CD4-positive, alpha-beta T cell treated with Interleukin-4 for 1 hour (primary cell): ENCODE measurements around the gene RHOJ.
"Not testable (repeated sequence)": the region's sequence is repeated elsewhere in the genome, so short reads cannot be mapped to it uniquely, and the experiment has no call there.

Experiments used
- DNase-seq, 2 donors: peaks; one replicate each; pipeline ENCODE4 v3.0.0-alpha.2; 2020 to 2022

RHOJ gene

GRCh38 chr14:63204407-63205043 lies at the start of gene RHOJ:
Gene RHOJ, plus strand, starts transcription at chr14:63204443. Its CDS starts 427 bp downstream, at chr14:63204870.
- DNase-seq, result no peak

GRCh38 chr14:63155511-63156185 lies 48.6 kb upstream of the RHOJ start:
- DNase-seq, result no peak

- no peak for DNase-seq
These were observed 47.0 kb upstream of the RHOJ start for GRCh38 chr14:63157195-63157594.

GRCh38 chr14:63163306-63163705 lies 40.9 kb upstream of the RHOJ start:
- DNase-seq, result no peak

GRCh38 chr14:63164108-63164683 lies 40.0 kb upstream of the RHOJ start:
- DNase-seq, result no peak

GRCh38 chr14:63165267-63165666 lies 39.0 kb upstream of the RHOJ start:
- not testable (repeated sequence) for DNase-seq

GRCh38 chr14:63167044-63167443 lies 37.2 kb upstream of the RHOJ start:
- no peak for DNase-seq

- no peak for DNase-seq
These were observed 29.5 kb upstream of the RHOJ start for GRCh38 chr14:63174760-63175191.

GRCh38 chr14:63175531-63175930 lies 28.7 kb upstream of the RHOJ start:
- no peak for DNase-seq

GRCh38 chr14:63178912-63179311 lies 25.3 kb upstream of the RHOJ start:
- DNase-seq, result no peak

GRCh38 chr14:63179383-63179782 lies 24.9 kb upstream of the RHOJ start:
- no peak for DNase-seq

- DNase-seq, result no peak
These were observed 24.2 kb upstream of the RHOJ start for GRCh38 chr14:63180011-63180410.

GRCh38 chr14:63182968-63183367 lies 21.3 kb upstream of the RHOJ start:
- DNase-seq, result no peak

GRCh38 chr14:63186453-63186852 lies 17.8 kb upstream of the RHOJ start:
- DNase-seq, result no peak

GRCh38 chr14:63191211-63191610 lies 13.0 kb upstream of the RHOJ start:
- DNase-seq, result no peak

GRCh38 chr14:63192085-63192484 lies 12.2 kb upstream of the RHOJ start:
- no peak for DNase-seq

GRCh38 chr14:63193236-63193635 lies 11.0 kb upstream of the RHOJ start:
- DNase-seq, result no peak

GRCh38 chr14:63200035-63200740 lies 4.1 kb upstream of the RHOJ start:
- DNase-seq, result no peak

- DNase-seq, result no peak
These were observed 3.5 kb upstream of the RHOJ start for GRCh38 chr14:63200767-63201166.

GRCh38 chr14:63203015-63203414 lies 1.2 kb upstream of the RHOJ start:
- DNase-seq, result no peak

GRCh38 chr14:63203618-63204406 lies 431 bp upstream of the RHOJ start:
- no peak for DNase-seq

GRCh38 chr14:63205044-63205575 lies 867 bp downstream of the RHOJ start:
- DNase-seq, result no peak

- no peak for DNase-seq
These were observed 1.6 kb downstream of the RHOJ start for GRCh38 chr14:63205866-63206265.
